Type B pancreatic cell (in vitro differentiated cells): ENCODE data around the gene IDH3A. TPM values are rescaled to one million over a fixed set of nuclear protein-coding genes. Genes with fewer than 3 reads are reported as not detected.

ENCODE experiments used
- DNase-seq: peaks from one replicate; pipeline ENCODE4 v3.0.0; 2021; ENCODE audit warnings: mixed read lengths; ENCODE audit not compliant: unreplicated experiment; ENCODE audit errors: extremely low spot score
- H3K27ac Mint-ChIP-seq: 2 replicates; pipeline ENCODE4 v1.8.0; 2021; ENCODE audit warnings: mild to moderate bottlenecking, mixed read lengths
- H3K27me3 Mint-ChIP-seq: 2 replicates; pipeline ENCODE4 v1.8.0; 2021; ENCODE audit warnings: mixed read lengths
- H3K36me3 Mint-ChIP-seq: 2 replicates; pipeline ENCODE4 v1.8.0; 2021; ENCODE audit warnings: mixed read lengths
- H3K4me1 Mint-ChIP-seq: one replicate; pipeline ENCODE4 v1.8.0; 2021; ENCODE audit warnings: mixed read lengths; ENCODE audit not compliant: unreplicated experiment
- H3K4me3 Mint-ChIP-seq: 2 replicates; pipeline ENCODE4 v1.8.0; 2021; ENCODE audit warnings: mild to moderate bottlenecking, mixed read lengths
- H3K9me3 Mint-ChIP-seq: 2 replicates; pipeline ENCODE4 v1.8.0; 2021; ENCODE audit warnings: mixed read lengths
- CTCF ChIP-seq: fragments of 200-600 bp; sonication (generic); conservative IDR thresholded peaks from 2 replicates; pipeline ENCODE4 v1.5.0; 2021; ENCODE audit warnings: antibody characterized with exemption, mild to moderate bottlenecking
- total RNA-seq: library from RNA; stranded (reverse); gene quantifications from 2 replicates; pipeline ENCODE4 v1.2.1, GENCODE V29; 2021; ENCODE audit warnings: low replicate concordance

The IDH3A gene
- total RNA-seq, 1 donor from 2014 or later, result 66.5 TPM

- peak; percentile 29 for DNase-seq
- TF ChIP-seq CTCF, result no peak
- H3K9me3 Mint-ChIP-seq, result no peaks in the 10 kb centered on the region
- no peak overlapping the region for H3K4me3 Mint-ChIP-seq
- H3K27ac Mint-ChIP-seq, result no peak overlapping the region
- H3K27me3 Mint-ChIP-seq, result no peaks in the 10 kb centered on the region
- H3K4me1 Mint-ChIP-seq, result no peaks in the 10 kb centered on the region
- no peaks in the 10 kb centered on the region for H3K36me3 Mint-ChIP-seq
Observed at GRCh38 chr15:78182821-78183220, 33.7 kb downstream of the IDH3A start.

GRCh38 chr15:78192826-78193594 is 43.8 kb downstream of the IDH3A start:
- no peak for DNase-seq
- peaks cover 3% of the 10 kb centered on the region for H3K27me3 Mint-ChIP-seq
- no peak overlapping the region for H3K4me3 Mint-ChIP-seq
- H3K9me3 Mint-ChIP-seq, result no peaks in the 10 kb centered on the region
- TF ChIP-seq CTCF, result no peak
- no peak overlapping the region for H3K27ac Mint-ChIP-seq
- H3K4me1 Mint-ChIP-seq, result no peaks in the 10 kb centered on the region
- H3K36me3 Mint-ChIP-seq, result no peaks in the 10 kb centered on the region

- H3K4me1 Mint-ChIP-seq, result no peaks in the 10 kb centered on the region
- no peaks in the 10 kb centered on the region for H3K36me3 Mint-ChIP-seq
- no peak for TF ChIP-seq CTCF
- H3K27me3 Mint-ChIP-seq, result peaks cover 3% of the 10 kb centered on the region
- no peaks in the 10 kb centered on the region for H3K9me3 Mint-ChIP-seq
- no peak overlapping the region for H3K27ac Mint-ChIP-seq
- no peak for DNase-seq
- no peak overlapping the region for H3K4me3 Mint-ChIP-seq
Observed at GRCh38 chr15:78193731-78194567, 44.8 kb downstream of the IDH3A start.

- no peak for TF ChIP-seq CTCF
- Mint-ChIP-seq H3K9me3 (no peaks in the 10 kb centered on the region), H3K27me3 (peaks cover 3% of the 10 kb centered on the region), H3K4me3 (no peak overlapping the region), H3K4me1 (no peaks in the 10 kb centered on the region), H3K27ac (no peak overlapping the region), H3K36me3 (no peaks in the 10 kb centered on the region)
- no peak for DNase-seq
Observed at GRCh38 chr15:78194568-78194925, 45.4 kb downstream of the IDH3A start.

GRCh38 chr15:78195735-78196201 is 46.6 kb downstream of the IDH3A start:
- Mint-ChIP-seq H3K4me3 (no peak overlapping the region), H3K27ac (peak overlapping the region; percentile 14), H3K9me3 (no peaks in the 10 kb centered on the region), H3K27me3 (peaks cover 7% of the 10 kb centered on the region), H3K4me1 (no peaks in the 10 kb centered on the region), H3K36me3 (no peaks in the 10 kb centered on the region)
- TF ChIP-seq CTCF, result peak; percentile 71
- no peak for DNase-seq
